Measurements from ENCODE around the gene SCN9A. TPM values are rescaled to one million over a fixed set of nuclear protein-coding genes. Genes with fewer than 3 reads are reported as not detected.

The SCN9A gene
- total and polyA plus RNA-seq, 2 of the 4 experiments (the other 2 are of a cell fraction): 40.1 to 135 TPM

- intact Hi-C loops (cut with micrococcal nuclease): loop anchor here (5.0 kb wide), 1 partner anchor 47 kb away; no protein-coding TSS in a partner anchor
- Histone ChIP-seq H3K79me1 (ENCODE audit: low read depth in 1 of 2, low read length in 2 of 2) (peaks cover 7 to 34% of the 10 kb centered on the region in 2 experiments), H4K8ac (ENCODE audit: low read depth in 2 of 2, low read length in 2 of 2) (no peak overlapping the region), H4K20me1 (ENCODE audit: insufficient read depth, low read length) (no peaks in the 10 kb centered on the region), H2AK5ac (ENCODE audit: low read depth, low read length) (no peak overlapping the region), H2AK9ac (replicated peaks; ENCODE audit: low read depth, low read length, poor library complexity) (no peak overlapping the region), H3K9ac (ENCODE audit: low read depth, low read length) (no peak overlapping the region), H3K27ac (ENCODE audit: insufficient read depth, low read length) (no peak overlapping the region), H3K27me3 (ENCODE audit: control insufficient read depth, insufficient read depth, low read length) (no peaks in the 10 kb centered on the region), H3K4me1 (ENCODE audit: control insufficient read depth, insufficient read depth, low read length) (peaks cover 2% of the 10 kb centered on the region; the same call in 1 of the 2 replicates), H2BK120ac (ENCODE audit: low read depth, low read length) (no peak overlapping the region), H3K36me3 (ENCODE audit: control insufficient read depth, insufficient read depth, low read length) (no peaks in the 10 kb centered on the region), H3K4me2 (ENCODE audit: low read depth, low read length) (no peak overlapping the region), H3K4me3 (ENCODE audit: insufficient read depth, low read depth, low read length) (no peak overlapping the region), H2BK15ac (ENCODE audit: low read depth, low read length) (no peak overlapping the region), H3K4ac (ENCODE audit: low read depth, low read length) (no peak overlapping the region), H4K5ac (ENCODE audit: low read depth, low read length) (no peak overlapping the region), H3K14ac (replicated peaks; ENCODE audit: low read depth, low read length) (no peak overlapping the region), H2BK5ac (ENCODE audit: low read depth, low read length, poor library complexity, severe bottlenecking) (no peak overlapping the region), H2BK20ac (ENCODE audit: low read depth, low read length) (no peak overlapping the region), H2AFZ (replicated peaks; ENCODE audit: low read length, poor library complexity) (no peak overlapping the region), H3K9me3 (ENCODE audit: control insufficient read depth, insufficient read depth, low read length) (no peaks in the 10 kb centered on the region), H3K18ac (ENCODE audit: low read depth, low read length) (no peak overlapping the region; the same call in 1 of the 2 replicates), H3K23ac (ENCODE audit: low read depth, low read length) (no peak overlapping the region), H3K56ac (ENCODE audit: extremely low read depth, insufficient read depth, low read length) (no peak overlapping the region), H4K91ac (ENCODE audit: insufficient read depth, low read depth, low read length) (no peak overlapping the region), H3K9me1 (ENCODE audit: insufficient read depth, low read length) (no peaks in the 10 kb centered on the region)
- no peak for ATAC-seq (ENCODE audit: low read depth)
- no peak for DNase-seq
- CTCF ChIA-PET: no interaction called here
- dilution Hi-C loops (cut with HindIII; ENCODE audit: low sequenced_read_pairs, unreplicated experiment): no loop called here
- BruUV-seq (replicated peaks): no TSS peak
- POLR2A ChIA-PET (ENCODE audit: unreplicated experiment): no interaction called here
- TF ChIP-seq CEBPB (IDR thresholded peaks at IDR 0.05; ENCODE audit: low read depth, low read length) (no peak), MAZ (IDR thresholded peaks at IDR 0.05; ENCODE audit: borderline replicate concordance, low read depth, low read length) (no peak), USF2 (IDR thresholded peaks at IDR 0.05; ENCODE audit: low read depth, low read length) (no peak), NFE2L2 (IDR thresholded peaks at IDR 0.05; ENCODE audit: low read depth, low read length) (no peak), RCOR1 (IDR thresholded peaks at IDR 0.05; ENCODE audit: insufficient replicate concordance, low read length) (no peak), CHD1 (IDR thresholded peaks at IDR 0.05; ENCODE audit: low read depth, low read length) (no peak), RFX5 (IDR thresholded peaks at IDR 0.05; ENCODE audit: low read depth, low read length) (no peak), POLR2A (IDR thresholded peaks at IDR 0.05; ENCODE audit: low read depth, low read length) (no peak), BHLHE40 (IDR thresholded peaks at IDR 0.05; ENCODE audit: low read depth, low read length) (no peak), MAFK (IDR thresholded peaks at IDR 0.05; ENCODE audit: low read depth, low read length) (no peak), FOS (IDR thresholded peaks at IDR 0.05; ENCODE audit: low read depth, low read length) (no peak), MXI1 (IDR thresholded peaks at IDR 0.05; ENCODE audit: borderline replicate concordance, low read depth, low read length) (no peak), RAD21 (IDR thresholded peaks at IDR 0.05; ENCODE audit: low read length) (no peak), ELK1 (IDR thresholded peaks at IDR 0.05; ENCODE audit: borderline replicate concordance, low read depth, low read length) (no peak)
- in situ Hi-C loops (cut with MboI; ENCODE audit: low sequenced_read_pairs): no loop called here
- no CpG with 5 or more reads among the region's 9 CpGs for WGBS, 2 experiments (ENCODE audit: extremely low coverage in 2 of 2, insufficient read length in 1 of 2)
Observed at GRCh38 chr2:166364476-166365161, 11.1 kb downstream of the SCN9A start.
